ENCODE measurements around the gene ADCY9. TPM values are rescaled to one million over a fixed set of nuclear protein-coding genes. Genes with fewer than 3 reads are reported as not detected.

ADCY9 gene
- total and polyA plus RNA-seq, 12 donors, result 11.5 to 57.6 (median 42.7) TPM

DNA sequence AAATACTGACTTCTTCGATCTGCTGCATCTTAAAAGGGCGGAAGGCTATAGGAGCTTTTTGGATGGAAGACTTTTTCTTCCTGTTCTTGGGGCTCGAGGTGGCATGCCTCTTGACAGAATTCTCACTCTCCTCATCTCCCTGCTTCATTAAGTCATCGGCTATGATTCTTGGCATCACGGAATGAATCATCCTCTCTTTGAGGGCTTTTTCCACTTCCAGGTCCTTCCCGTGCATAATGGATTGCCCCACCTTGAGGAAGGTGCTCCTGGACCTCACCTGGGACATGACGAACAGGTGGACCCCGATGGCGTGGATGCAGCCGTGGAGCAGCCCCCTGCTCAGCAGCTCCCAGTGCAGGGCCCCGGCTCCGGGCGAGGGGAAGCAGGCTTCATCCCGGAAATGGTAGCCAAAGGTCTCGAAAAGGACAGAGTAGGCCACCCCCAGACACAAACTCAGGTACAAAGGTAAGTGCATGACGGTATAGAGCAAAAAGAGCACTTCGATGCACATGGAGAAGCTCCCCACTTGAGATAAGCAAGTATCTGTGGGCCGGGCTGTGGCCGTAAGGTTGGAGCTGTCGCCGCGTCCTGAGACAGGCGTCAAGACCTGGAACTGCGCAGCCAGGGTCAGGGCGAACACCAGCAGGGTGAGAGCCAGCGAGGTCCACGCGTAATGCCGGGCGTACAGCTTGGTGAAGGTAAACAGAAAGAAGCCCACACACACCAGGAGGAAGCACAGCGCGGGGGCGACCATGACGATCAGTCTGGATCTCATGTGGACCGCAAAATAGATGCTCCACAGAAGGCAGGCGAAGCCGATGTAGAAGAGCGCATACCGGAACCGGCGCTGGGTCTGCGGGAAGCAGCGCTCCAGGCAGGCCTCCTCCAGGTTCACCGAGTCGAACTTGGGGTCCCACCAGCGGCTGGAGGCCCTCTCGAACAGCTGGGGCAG, 1.7 kb downstream of the ADCY9 start:
- Histone ChIP-seq H3K4me1 (peaks cover 13 to 62% (median 56%) of the 10 kb centered on the region in 9 donors), H3K27ac (peak overlapping the region in 9 of 10 donors; percentile 59 to 81 (median 74))
- WGBS, 2 donors, result 58 to 72% methylated on average over 47 of the region's 47 CpGs

DNA sequence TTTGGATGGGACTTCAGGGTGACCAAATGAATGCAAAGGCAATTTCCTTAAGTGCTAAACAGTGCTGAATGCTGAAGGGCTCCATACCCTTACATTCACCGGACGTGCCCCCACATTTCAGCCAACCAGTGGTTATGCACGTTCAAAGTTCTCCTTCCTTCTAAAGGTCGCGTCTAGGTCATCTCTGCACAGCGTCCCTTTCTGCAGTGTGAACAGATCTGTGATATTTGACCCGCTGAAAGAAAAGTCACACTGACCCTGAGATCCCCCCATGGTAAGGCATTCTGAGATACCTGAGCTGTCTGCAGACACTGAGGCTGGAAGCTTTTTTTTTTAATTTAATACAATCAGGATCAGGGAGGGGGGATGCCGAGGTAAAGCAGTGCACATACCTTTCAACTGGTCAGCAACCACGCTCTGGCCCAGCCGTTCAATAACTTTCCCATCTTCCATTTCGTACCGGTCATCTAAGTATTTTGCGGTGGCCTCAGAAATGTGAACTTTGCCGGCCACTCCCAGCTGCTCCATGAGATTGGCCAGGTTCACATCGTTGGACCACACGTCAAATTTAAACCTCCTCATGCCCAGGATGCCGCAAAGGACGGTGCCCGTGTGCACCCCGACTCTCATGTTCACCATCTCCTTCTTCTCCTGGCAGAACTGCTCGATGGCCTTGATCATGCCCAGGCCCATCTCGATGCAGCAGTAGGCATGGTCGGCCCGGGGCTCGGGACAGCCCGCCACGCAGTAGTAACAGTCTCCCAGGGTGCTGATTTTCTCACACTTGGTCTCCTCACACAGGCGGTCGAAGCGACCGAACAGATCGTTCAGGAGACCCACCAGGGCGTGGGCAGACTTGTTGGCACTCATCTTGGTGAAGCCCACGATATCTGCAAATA, 2.6 kb downstream of the ADCY9 start:
- 56 to 68% methylated on average over 34 of the region's 34 CpGs for WGBS, 2 donors

More for the DNA sequence above, 1.7 kb downstream of the ADCY9 start:
- Histone ChIP-seq H3K4me3 (peak overlapping the region; percentile 56 to 80 (median 68)), H3K36me3 (no peaks in the 10 kb centered on the region), H3K9me3 (no peaks in the 10 kb centered on the region), H3K27me3 (no peaks in the 10 kb centered on the region)
- TF ChIP-seq, protein P1, sequence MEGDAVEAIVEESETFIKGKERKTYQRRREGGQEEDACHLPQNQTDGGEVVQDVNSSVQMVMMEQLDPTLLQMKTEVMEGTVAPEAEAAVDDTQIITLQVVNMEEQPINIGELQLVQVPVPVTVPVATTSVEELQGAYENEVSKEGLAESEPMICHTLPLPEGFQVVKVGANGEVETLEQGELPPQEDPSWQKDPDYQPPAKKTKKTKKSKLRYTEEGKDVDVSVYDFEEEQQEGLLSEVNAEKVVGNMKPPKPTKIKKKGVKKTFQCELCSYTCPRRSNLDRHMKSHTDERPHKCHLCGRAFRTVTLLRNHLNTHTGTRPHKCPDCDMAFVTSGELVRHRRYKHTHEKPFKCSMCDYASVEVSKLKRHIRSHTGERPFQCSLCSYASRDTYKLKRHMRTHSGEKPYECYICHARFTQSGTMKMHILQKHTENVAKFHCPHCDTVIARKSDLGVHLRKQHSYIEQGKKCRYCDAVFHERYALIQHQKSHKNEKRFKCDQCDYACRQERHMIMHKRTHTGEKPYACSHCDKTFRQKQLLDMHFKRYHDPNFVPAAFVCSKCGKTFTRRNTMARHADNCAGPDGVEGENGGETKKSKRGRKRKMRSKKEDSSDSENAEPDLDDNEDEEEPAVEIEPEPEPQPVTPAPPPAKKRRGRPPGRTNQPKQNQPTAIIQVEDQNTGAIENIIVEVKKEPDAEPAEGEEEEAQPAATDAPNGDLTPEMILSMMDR (IDR thresholded peaks at IDR 0.05), result no peak
- intact Hi-C loops (cut with DNase I), result loop anchor here in 9 of 10 donors (5.0 to 10.0 kb wide), 13 partner anchors 62 to 170 kb away; partner anchors contain the start of gene SRL (in 1 of the 9)
- DNase-seq, result peak; percentile 16 to 25
- peak in 3 of 8 donors; percentile 4 to 23 (median 6) for ATAC-seq

DNA sequence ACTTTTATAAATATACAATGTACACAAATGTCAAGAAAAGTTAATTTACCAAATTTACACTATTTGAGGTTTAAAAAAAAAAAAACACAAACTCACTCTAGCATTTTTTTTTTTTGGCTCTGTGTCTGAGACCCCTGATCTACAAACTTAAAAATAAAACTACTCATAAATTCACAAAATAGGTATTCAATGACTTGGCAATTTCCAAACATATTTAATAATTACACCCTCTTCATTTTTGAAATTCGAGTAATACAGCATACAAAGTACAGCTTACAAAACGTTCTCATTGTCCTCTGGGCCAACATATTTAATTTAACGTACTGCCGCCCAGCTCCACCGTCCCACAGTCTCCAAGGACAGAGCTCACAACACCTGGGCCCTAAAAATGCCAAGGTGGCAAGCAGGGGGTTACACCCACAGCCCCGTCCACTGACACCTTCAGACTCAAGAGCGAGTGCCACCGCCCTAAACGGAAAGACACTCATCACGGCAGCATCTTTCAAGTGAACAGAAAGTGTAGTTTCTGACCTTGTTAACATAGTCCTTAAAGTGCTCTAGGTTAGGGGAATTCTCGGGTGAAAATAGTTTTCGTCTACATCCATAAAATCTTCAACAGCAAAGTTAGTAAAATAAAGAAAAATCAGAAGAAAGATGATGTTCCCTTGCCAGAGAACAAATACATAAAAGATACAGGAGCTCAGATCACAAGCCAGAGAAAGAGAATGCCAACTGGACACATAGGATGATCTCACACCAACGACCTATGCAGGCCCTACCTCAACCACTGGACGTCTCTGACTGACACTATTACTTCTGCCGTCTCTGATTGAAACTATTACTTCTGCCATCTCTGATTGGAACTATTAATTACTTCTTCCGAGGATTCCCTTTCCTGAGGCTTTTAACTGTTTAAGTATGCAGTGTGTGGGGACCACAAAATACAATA, 4.2 kb downstream of the ADCY9 start:
- Histone ChIP-seq H3K4me3 (peak overlapping the region; percentile 19 to 80 (median 62)), H3K27ac (peak overlapping the region in 8 of 10 donors; percentile 14 to 67 (median 47)), H3K9me3 (no peaks in the 10 kb centered on the region), H3K27me3 (no peaks in the 10 kb centered on the region), H3K36me3 (peaks cover 0 to 7% (median 0%) of the 10 kb centered on the region in 9 donors), H3K4me1 (peaks cover 11 to 62% (median 53%) of the 10 kb centered on the region in 9 donors)
- 33 to 40% methylated on average over 16 of the region's 16 CpGs for WGBS, 2 donors
- no peak for DNase-seq
- intact Hi-C loops (cut with DNase I), result loop anchor here in 8 of 10 donors (2.0 to 10.0 kb wide), 12 partner anchors 17 to 167 kb away; partner anchors contain the start of gene SRL (in 1 of the 8)
- TF ChIP-seq, protein P1 (IDR thresholded peaks at IDR 0.05), result no peak
- ATAC-seq, result peak in 1 of 8 donors; percentile 42

More for the DNA sequence above, 2.6 kb downstream of the ADCY9 start:
- H3K4me3 ChIP-seq, result peak overlapping the region; percentile 19 to 80 (median 62)
- no peaks in the 10 kb centered on the region for H3K9me3 ChIP-seq
- no peaks in the 10 kb centered on the region for H3K27me3 ChIP-seq
- TF ChIP-seq, protein P1 (IDR thresholded peaks at IDR 0.05), result no peak
- peak in 5 of 8 donors; percentile 4 to 30 (median 12) for ATAC-seq
- H3K36me3 ChIP-seq, result no peaks in the 10 kb centered on the region
- no peak for DNase-seq
- intact Hi-C loops (cut with DNase I), result loop anchor here in 8 of 10 donors (2.0 to 10.0 kb wide), 12 partner anchors 19 to 169 kb away; partner anchors contain the start of gene SRL (in 1 of the 8)
- peaks cover 13 to 66% (median 56%) of the 10 kb centered on the region in 9 donors for H3K4me1 ChIP-seq
- peak overlapping the region in 8 of 10 donors; percentile 20 to 67 (median 47) for H3K27ac ChIP-seq
